Skeletal muscle satellite cell (primary cell): ENCODE results near the gene INPP5B.
"Not testable (repeated sequence)": the region's sequence is repeated elsewhere in the genome, so short reads cannot be mapped to it uniquely, and the experiment has no call there.

Experiments used
- H3K27me3 ChIP-seq: 2 replicates; pipeline ENCODE4 v1.7.0; 2013; ENCODE audit warnings: low read length; ENCODE audit not compliant: control insufficient read depth, insufficient read depth
- H3K36me3 ChIP-seq: 2 replicates; pipeline ENCODE4 v1.7.0; 2013; ENCODE audit warnings: mild to moderate bottlenecking, control low read depth, low read length; ENCODE audit not compliant: insufficient read depth
- H3K4me1 ChIP-seq: 2 replicates; pipeline ENCODE4 v1.7.0; 2013; ENCODE audit warnings: low read length; ENCODE audit not compliant: control insufficient read depth, insufficient read depth
- H3K4me2 ChIP-seq: 2 replicates; pipeline ENCODE4 v1.7.0; 2013; ENCODE audit warnings: mild to moderate bottlenecking, low read length
- H3K4me3 ChIP-seq: 2 replicates; pipeline ENCODE4 v1.7.0; 2013; ENCODE audit warnings: low read length
- H3K9ac ChIP-seq: 2 replicates; pipeline ENCODE4 v1.7.0; 2013; ENCODE audit warnings: mild to moderate bottlenecking, low read depth, low read length, moderate library complexity
- H3K9me3 ChIP-seq: replicated peaks from 2 replicates; pipeline ENCODE4 v1.7.0; 2013; ENCODE audit warnings: mild to moderate bottlenecking, control low read depth, low read length

Gene INPP5B

GRCh38 chr1:37906591-37906990, 40.3 kb downstream of the INPP5B start:
- H3K4me3 ChIP-seq, H3K9ac ChIP-seq, H3K36me3 ChIP-seq, H3K4me2 ChIP-seq, H3K27me3 ChIP-seq, H3K9me3 ChIP-seq, H3K4me1 ChIP-seq: not testable (repeated sequence)

- H3K27me3 ChIP-seq = no peaks in the 10 kb centered on the region
- H3K4me1 ChIP-seq = no peaks in the 10 kb centered on the region
- no peak overlapping the region for H3K9ac ChIP-seq
- H3K9me3 ChIP-seq = no peaks in the 10 kb centered on the region
- peaks cover 9% of the 10 kb centered on the region for H3K36me3 ChIP-seq
- no peak overlapping the region for H3K4me3 ChIP-seq
- no peak overlapping the region for H3K4me2 ChIP-seq
These were observed 41.1 kb downstream of the INPP5B start for GRCh38 chr1:37905727-37906126.

GRCh38 chr1:37903921-37904320, 42.9 kb downstream of the INPP5B start:
- H3K4me3 ChIP-seq, H3K9ac ChIP-seq, H3K9me3 ChIP-seq, H3K27me3 ChIP-seq, H3K36me3 ChIP-seq, H3K4me1 ChIP-seq, H3K4me2 ChIP-seq: not testable (repeated sequence)

- Histone ChIP-seq H3K9me3 (no peaks in the 10 kb centered on the region), H3K4me1 (no peaks in the 10 kb centered on the region), H3K36me3 (peaks cover 9% of the 10 kb centered on the region)
These were observed 43.9 kb downstream of the INPP5B start for GRCh38 chr1:37902983-37903382.

DNA sequence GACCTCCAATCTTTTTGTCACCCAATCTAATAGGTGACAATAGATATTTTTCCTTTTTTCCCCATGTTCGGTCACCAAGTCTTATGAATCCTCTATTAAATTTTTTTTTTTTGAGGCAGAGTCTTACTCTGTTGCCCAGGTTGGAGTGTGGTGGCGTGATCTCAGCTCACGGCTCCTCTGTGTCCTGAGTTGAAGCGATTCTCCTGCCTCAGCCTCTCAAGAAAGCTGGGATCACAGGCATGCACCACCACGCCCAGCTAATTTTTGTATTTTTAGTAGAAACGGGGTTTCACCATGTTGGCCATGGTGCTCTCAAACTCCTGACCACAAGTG, 45.0 kb downstream of the INPP5B start:
- H3K4me1 ChIP-seq = no peaks in the 10 kb centered on the region
- H3K36me3 ChIP-seq = peaks cover 9% of the 10 kb centered on the region
- no peak overlapping the region for H3K4me3 ChIP-seq
- H3K4me2 ChIP-seq = no peak overlapping the region
- H3K27me3 ChIP-seq = no peaks in the 10 kb centered on the region
- no peaks in the 10 kb centered on the region for H3K9me3 ChIP-seq
- H3K9ac ChIP-seq = no peak overlapping the region

More at GRCh38 chr1:37902983-37903382, 43.9 kb downstream of the INPP5B start:
- H3K4me3 ChIP-seq = no peak overlapping the region
- no peak overlapping the region for H3K9ac ChIP-seq
- H3K4me2 ChIP-seq = no peak overlapping the region
- H3K27me3 ChIP-seq = no peaks in the 10 kb centered on the region

- no peak overlapping the region for H3K9ac ChIP-seq
- H3K4me3 ChIP-seq = no peak overlapping the region
- no peaks in the 10 kb centered on the region for H3K27me3 ChIP-seq
- H3K9me3 ChIP-seq = no peaks in the 10 kb centered on the region
- peaks cover 9% of the 10 kb centered on the region for H3K36me3 ChIP-seq
- H3K4me1 ChIP-seq = no peaks in the 10 kb centered on the region
- H3K4me2 ChIP-seq = no peak overlapping the region
These were observed 45.5 kb downstream of the INPP5B start for GRCh38 chr1:37901191-37901892.

GRCh38 chr1:37897563-37897962, 49.3 kb downstream of the INPP5B start:
- not testable (repeated sequence) for H3K4me2 ChIP-seq, H3K9ac ChIP-seq, H3K36me3 ChIP-seq, H3K4me1 ChIP-seq, H3K4me3 ChIP-seq, H3K27me3 ChIP-seq, H3K9me3 ChIP-seq

GRCh38 chr1:37893673-37894072, 53.2 kb downstream of the INPP5B start:
- Histone ChIP-seq H3K4me2 (no peak overlapping the region), H3K9ac (no peak overlapping the region), H3K27me3 (no peaks in the 10 kb centered on the region), H3K4me1 (no peaks in the 10 kb centered on the region), H3K9me3 (no peaks in the 10 kb centered on the region), H3K36me3 (peaks cover 13% of the 10 kb centered on the region), H3K4me3 (no peak overlapping the region)

DNA sequence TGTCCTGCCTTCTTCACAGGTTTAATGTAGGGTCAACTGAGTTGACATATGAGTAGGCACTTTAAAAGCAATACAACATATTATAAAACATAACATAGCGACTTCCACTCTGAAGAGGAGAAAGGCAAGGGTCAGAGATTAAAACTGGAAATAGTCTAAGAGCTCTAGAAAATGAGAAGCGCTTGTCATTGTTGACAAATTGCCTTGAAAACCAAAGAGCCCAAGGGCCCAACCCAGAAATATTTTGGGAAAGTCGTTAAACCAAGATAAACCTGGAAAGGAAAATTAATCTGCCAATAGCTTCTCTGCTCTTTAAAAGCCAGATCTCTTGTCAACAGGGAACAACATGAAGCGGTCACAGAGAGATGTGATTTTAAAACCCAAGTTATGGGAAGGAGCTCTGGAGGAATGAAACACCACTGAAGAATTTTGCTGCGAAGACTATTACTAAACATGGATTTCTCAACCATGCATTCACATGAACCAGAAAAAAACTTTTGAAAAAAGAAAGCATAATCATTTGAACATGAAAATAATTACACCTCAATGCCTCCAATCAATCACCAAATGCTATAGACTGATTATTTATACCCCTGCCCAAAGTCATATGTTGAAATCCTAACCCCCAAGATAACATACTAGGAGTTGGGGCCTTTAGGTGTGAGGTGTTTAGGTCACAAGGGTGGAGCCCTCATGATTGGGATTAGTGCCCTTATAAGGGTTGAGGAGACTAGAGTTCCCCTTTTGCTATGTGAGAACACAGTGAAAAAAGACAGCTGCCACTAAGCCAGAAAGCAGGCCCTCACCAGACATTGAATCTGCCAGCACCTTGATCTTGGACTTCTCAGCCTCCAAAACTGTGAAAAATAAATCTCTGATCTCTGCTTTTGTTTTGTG, 54.5 kb downstream of the INPP5B start:
- no peak overlapping the region for H3K9ac ChIP-seq
- H3K36me3 ChIP-seq = peaks cover 26% of the 10 kb centered on the region
- H3K9me3 ChIP-seq = no peaks in the 10 kb centered on the region
- no peaks in the 10 kb centered on the region for H3K27me3 ChIP-seq
- H3K4me2 ChIP-seq = no peak overlapping the region
- H3K4me3 ChIP-seq = no peak overlapping the region
- no peaks in the 10 kb centered on the region for H3K4me1 ChIP-seq

GRCh38 chr1:37890378-37891014, 56.4 kb downstream of the INPP5B start:
- Histone ChIP-seq H3K9me3 (no peaks in the 10 kb centered on the region), H3K4me2 (no peak overlapping the region), H3K4me1 (no peaks in the 10 kb centered on the region), H3K4me3 (no peak overlapping the region), H3K9ac (no peak overlapping the region), H3K27me3 (no peaks in the 10 kb centered on the region), H3K36me3 (peaks cover 40% of the 10 kb centered on the region)

GRCh38 chr1:37888022-37888700, 58.7 kb downstream of the INPP5B start:
- H3K4me2 ChIP-seq = no peak overlapping the region
- peaks cover 49% of the 10 kb centered on the region for H3K36me3 ChIP-seq
- no peaks in the 10 kb centered on the region for H3K9me3 ChIP-seq
- H3K27me3 ChIP-seq = no peaks in the 10 kb centered on the region
- H3K4me1 ChIP-seq = no peaks in the 10 kb centered on the region
- H3K4me3 ChIP-seq = no peak overlapping the region
- H3K9ac ChIP-seq = no peak overlapping the region
